Transverse colon (tissue), 4 donors: ENCODE measurements around the gene PIK3CG. TPM values are rescaled to one million over a fixed set of nuclear protein-coding genes. Genes with fewer than 3 reads are reported as not detected.
"Not testable (repeated sequence)": the region's sequence is repeated elsewhere in the genome, so short reads cannot be mapped to it uniquely, and the experiment has no call there.

ENCODE experiments used
- DNase-seq: peaks from one replicate; pipeline ENCODE4 v3.0.0-alpha.2; 2019
- H3K27ac ChIP-seq, 4 donors: fragments of 200-600 bp; sonication (generic); 2 replicates each; pipeline ENCODE4 v1.5.1; 2016 to 2018; ENCODE audit warnings: inconsistent platforms in 4 of 4
- H3K27me3 ChIP-seq: fragments of 200-600 bp; sonication (generic); 2 replicates; pipeline ENCODE4 v1.5.1; 2017; ENCODE audit warnings: inconsistent platforms
- H3K36me3 ChIP-seq, 4 donors: fragments of 200-600 bp; sonication (generic); 2 replicates each; pipeline ENCODE4 v1.5.1; 2017 to 2019; ENCODE audit warnings: inconsistent platforms in 4 of 4
- H3K4me1 ChIP-seq, 4 donors: fragments of 200-600 bp; sonication (generic); 2 replicates each; pipeline ENCODE4 v1.5.1; 2017 to 2020; ENCODE audit warnings: inconsistent platforms in 4 of 4
- H3K4me3 ChIP-seq, 4 donors: fragments of 200-600 bp; sonication (generic); 1 replicate in 1 of 4; 2 replicates in 3 of 4; pipeline versions ENCODE4 v1.5.1 to v1.6.1; 2017 to 2019; ENCODE audit warnings: inconsistent platforms in 4 of 4
- H3K9me3 ChIP-seq, 2 donors: fragments of 200-600 bp; sonication (generic); 2 replicates each; pipeline ENCODE4 v1.5.1; 2017 to 2019; ENCODE audit warnings: inconsistent platforms in 2 of 2
- CTCF ChIP-seq, 5 experiments: fragments of 200-600 bp in 3 of 5; fragments of 450-650 bp in 2 of 5; sonication (generic) in 3 of 5; IDR thresholded peaks; 1 replicate in 2 of 5; 2 replicates in 3 of 5; pipeline ENCODE4 v1.5.1; 2016 to 2017; ENCODE audit warnings: antibody characterized with exemption in 5 of 5, inconsistent platforms in 3 of 5, mild to moderate bottlenecking in 2 of 5, moderate library complexity in 1 of 5
- EP300 ChIP-seq: sonication (generic); formaldehyde crosslinking; IDR thresholded peaks from one replicate; pipeline ENCODE4 v1.6.1; 2017; ENCODE audit warnings: antibody characterized with exemption, low read depth
- POLR2A ChIP-seq: fragments of 450-650 bp; IDR thresholded peaks from one replicate; pipeline ENCODE4 v1.6.1; 2016; ENCODE audit warnings: antibody characterized with exemption, mild to moderate bottlenecking, moderate library complexity
- POLR2AphosphoS5 ChIP-seq, 3 donors: sonication (generic); formaldehyde crosslinking; IDR thresholded peaks; one replicate each; pipeline ENCODE4 v1.6.1; 2016; ENCODE audit warnings: antibody characterized with exemption in 3 of 3
- WGBS, 2 donors: methylation state at CpG; one replicate each; pipeline ENCODE4 v1.1.5; 2018; ENCODE audit warnings: low coverage in 1 of 2; 5-methylcytosine and 5-hydroxymethylcytosine counted together
- in situ Hi-C, 4 donors: fragments of 200-750 bp; cut with MboI; loops; one replicate each; pipeline versions ENCODE4 v1.15.0 to v1.15.1; 2017; ENCODE audit warnings: low sequenced_read_pairs in 3 of 4, low pct_ligation_motif_present in 1 of 4, low pct_unique_long_range_greater_than_20kb in 1 of 4
- intact Hi-C: fragments of 100-400 bp; cut with DNase I; formaldehyde crosslinking; loops from one replicate; pipeline ENCODE4 v1.15.1; 2023; ENCODE audit warnings: low total_unique reads
- total RNA-seq, 4 donors: library from RNA; depleted of rRNA; stranded (reverse); fragments of >200 nt; gene quantifications; one replicate each; pipeline ENCODE4 v1.1.0, GENCODE V29; 2016

PIK3CG gene
- total RNA-seq, 4 donors from 2014 or later, result 0.60 to 13.1 (median 9.8) TPM

- DNase-seq, result peak; percentile 44
- no peaks in the 10 kb centered on the region for H3K27me3 ChIP-seq
- TF ChIP-seq CTCF (IDR thresholded peaks at IDR 0.05) (peak; percentile 45 to 61 (median 47)), POLR2AphosphoS5 (IDR thresholded peaks at IDR 0.05) (no peak), EP300 (no peak)
- no peaks in the 10 kb centered on the region for H3K36me3 ChIP-seq
- H3K9me3 ChIP-seq, result no peaks in the 10 kb centered on the region
- peaks cover 0 to 2% (median 0%) of the 10 kb centered on the region in 4 donors for H3K4me1 ChIP-seq
- H3K4me3 ChIP-seq, result no peak overlapping the region
- H3K27ac ChIP-seq, result no peak overlapping the region
- 0 to 11% methylated on average over 1 of the region's 1 CpG for WGBS, 2 donors
- in situ Hi-C loops, result loop anchor here in 1 of 4 donors (10.0 kb wide), 1 partner anchor 208 kb away; no protein-coding TSS in a partner anchor
- intact Hi-C loops, result no loop called here
Observed at GRCh38 chr7:106947244-106947728, 82.2 kb downstream of the PIK3CG start.

GRCh38 chr7:106952001-106952657 lies 87.0 kb downstream of the PIK3CG start:
- Histone ChIP-seq H3K4me1 (peaks cover 0 to 6% (median 2%) of the 10 kb centered on the region in 4 donors), H3K9me3 (no peaks in the 10 kb centered on the region), H3K4me3 (no peak overlapping the region), H3K36me3 (no peaks in the 10 kb centered on the region), H3K27ac (peak overlapping the region in 3 of 4 donors; percentile 1 to 41 (median 20)), H3K27me3 (no peaks in the 10 kb centered on the region)
- intact Hi-C loops (no loop called here), in situ Hi-C loops (loop anchor here in 1 of 4 donors (10.0 kb wide), 1 partner anchor 193 kb away; no protein-coding TSS in a partner anchor)
- TF ChIP-seq POLR2A, result no peak
- TF ChIP-seq CTCF (IDR thresholded peaks at IDR 0.05), result no peak
- no peak for TF ChIP-seq EP300
- no peak for TF ChIP-seq POLR2AphosphoS5 (IDR thresholded peaks at IDR 0.05)
- 67 to 76% methylated on average over 7 of the region's 7 CpGs for WGBS, 2 donors
- DNase-seq, result no peak

- Histone ChIP-seq H3K9me3 (no peaks in the 10 kb centered on the region), H3K36me3 (no peaks in the 10 kb centered on the region), H3K27me3 (no peaks in the 10 kb centered on the region), H3K4me3 (no peak overlapping the region), H3K4me1 (peaks cover 0 to 6% (median 2%) of the 10 kb centered on the region in 4 donors), H3K27ac (peak overlapping the region in 2 of 4 donors; percentile 20 to 41)
- in situ Hi-C loops (loop anchor here in 1 of 4 donors (10.0 kb wide), 1 partner anchor 192 kb away; no protein-coding TSS in a partner anchor), intact Hi-C loops (no loop called here)
- TF ChIP-seq POLR2AphosphoS5 (IDR thresholded peaks at IDR 0.05) (no peak), CTCF (IDR thresholded peaks at IDR 0.05) (no peak), EP300 (no peak), POLR2A (no peak)
- peak; percentile 20 for DNase-seq
- 41 to 42% methylated on average over 4 to 5 of the region's 5 CpGs for WGBS, 2 donors
Observed at GRCh38 chr7:106952658-106953231, 87.7 kb downstream of the PIK3CG start.

DNA sequence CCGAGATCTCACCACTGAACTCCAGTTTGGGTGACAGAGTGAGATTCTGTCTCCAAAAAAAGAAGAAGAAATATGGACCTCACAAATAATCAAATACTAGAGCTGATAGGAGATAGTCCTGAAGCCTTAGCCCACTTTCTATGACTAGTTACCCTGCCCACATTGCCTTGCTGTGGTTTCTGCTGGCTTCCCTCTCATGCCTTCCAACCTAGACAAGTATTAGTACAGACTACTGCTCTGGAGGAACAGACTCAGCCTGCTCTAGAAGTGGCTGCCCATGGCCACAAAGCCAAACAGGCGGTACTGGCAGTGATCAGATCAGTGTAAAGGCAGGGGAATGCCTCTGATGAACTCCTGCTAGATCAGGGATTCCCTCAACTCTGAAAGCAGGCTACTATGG lies 89.8 kb downstream of the PIK3CG start:
- Histone ChIP-seq H3K27ac (no peak overlapping the region), H3K4me3 (no peak overlapping the region), H3K4me1 (peaks cover 0 to 6% (median 2%) of the 10 kb centered on the region in 4 donors), H3K27me3 (no peaks in the 10 kb centered on the region), H3K36me3 (no peaks in the 10 kb centered on the region), H3K9me3 (no peaks in the 10 kb centered on the region)
- WGBS, 2 donors, result 83 to 91% methylated on average over 1 to 2 of the region's 2 CpGs
- intact Hi-C loops (no loop called here), in situ Hi-C loops (loop anchor here in 1 of 4 donors (10.0 kb wide), 1 partner anchor 190 kb away; no protein-coding TSS in a partner anchor)
- no peak for DNase-seq
- no peak for TF ChIP-seq POLR2A
- no peak for TF ChIP-seq CTCF (IDR thresholded peaks at IDR 0.05)
- TF ChIP-seq EP300, result no peak
- TF ChIP-seq POLR2AphosphoS5 (IDR thresholded peaks at IDR 0.05), result no peak

GRCh38 chr7:106955857-106956256 lies 90.8 kb downstream of the PIK3CG start:
- DNase-seq, intact Hi-C loops, H3K9me3 ChIP-seq, H3K4me3 ChIP-seq, H3K27ac ChIP-seq, H3K4me1 ChIP-seq, H3K36me3 ChIP-seq, H3K27me3 ChIP-seq: not testable (repeated sequence)
- WGBS, 2 donors, result 55 to 67% methylated on average over 1 of the region's 1 CpG
- in situ Hi-C loops, result loop anchor here in 1 of 4 donors (10.0 kb wide), 1 partner anchor 189 kb away; no protein-coding TSS in a partner anchor
